Central memory CD8-positive, alpha-beta T cell (primary cell): ENCODE measurements around the gene ZNF621.
A peak's percentile ranks its signal among the peaks of the same experiment; 100 is the strongest.

Experiments used
- ATAC-seq: fragments of 150-1000 bp; cut with Tn5 transposase; replicated peaks from 2 replicates; pipeline ENCODE4 v1.10.0; 2022; ENCODE audit warnings: mild to moderate bottlenecking, moderate FRiP score, moderate number of reproducible peaks; ENCODE audit not compliant: poor library complexity, severe bottlenecking; ENCODE audit errors: extremely low read depth
- DNase-seq, 2 donors: peaks; one replicate each; pipeline ENCODE4 v3.0.0; 2021; ENCODE audit warnings: low spot score in 2 of 2
- H3K27ac Mint-ChIP-seq: one replicate; pipeline ENCODE4 v1.8.0; 2022; ENCODE audit warnings: low read depth, mild to moderate bottlenecking, moderate library complexity, mixed read lengths
- H3K27me3 Mint-ChIP-seq: one replicate; pipeline ENCODE4 v1.8.0; 2022; ENCODE audit warnings: mixed read lengths
- H3K36me3 Mint-ChIP-seq: one replicate; pipeline ENCODE4 v1.8.0; 2022; ENCODE audit warnings: mild to moderate bottlenecking, moderate library complexity, mixed read lengths; ENCODE audit not compliant: insufficient read depth
- H3K4me1 Mint-ChIP-seq: one replicate; pipeline ENCODE4 v1.8.0; 2022; ENCODE audit warnings: mixed read lengths
- H3K4me3 Mint-ChIP-seq: one replicate; pipeline ENCODE4 v1.8.0; 2022; ENCODE audit warnings: mild to moderate bottlenecking, moderate library complexity, mixed read lengths
- H3K9me3 Mint-ChIP-seq: one replicate; pipeline ENCODE4 v1.8.0; 2022; ENCODE audit warnings: mixed read lengths

The ZNF621 gene

DNA sequence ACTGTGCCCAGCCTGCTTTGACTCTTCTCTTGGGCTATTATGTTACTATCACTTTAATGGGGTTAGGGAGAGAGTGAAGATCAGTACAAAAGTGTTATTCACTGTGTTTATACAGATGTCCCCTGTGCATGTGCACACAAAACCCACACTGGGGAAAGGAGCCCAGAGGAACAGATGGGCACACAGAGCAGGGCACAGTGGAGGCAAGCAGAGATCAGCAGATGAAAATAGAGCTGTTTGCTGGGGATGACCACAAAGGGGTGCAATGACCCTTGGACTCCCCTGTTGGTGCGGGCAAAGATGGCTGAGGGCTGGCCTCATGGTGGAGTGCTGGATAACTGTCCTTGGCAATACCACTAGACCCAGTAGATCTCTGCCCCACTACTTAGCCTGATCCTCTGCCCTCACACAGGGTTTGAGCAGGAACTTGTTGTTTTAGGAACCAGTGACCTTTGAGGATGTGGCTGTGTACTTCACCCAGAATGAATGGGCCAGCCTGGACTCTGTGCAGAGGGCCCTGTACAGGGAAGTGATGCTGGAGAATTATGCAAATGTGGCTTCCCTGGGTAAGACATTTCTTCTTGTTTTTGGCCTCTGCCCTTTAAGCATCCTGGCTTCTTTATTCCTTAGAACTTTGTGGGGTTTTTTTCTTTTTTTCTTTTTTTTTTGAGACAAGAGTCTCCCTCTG lies 13.6 kb upstream of the ZNF621 start:
- H3K27ac Mint-ChIP-seq: no peak overlapping the region
- H3K9me3 Mint-ChIP-seq: no peaks in the 10 kb centered on the region
- no peak for DNase-seq
- peaks cover 3% of the 10 kb centered on the region for H3K36me3 Mint-ChIP-seq
- no peak for ATAC-seq
- H3K4me3 Mint-ChIP-seq: no peak overlapping the region
- H3K4me1 Mint-ChIP-seq: peaks cover 7% of the 10 kb centered on the region
- H3K27me3 Mint-ChIP-seq: no peaks in the 10 kb centered on the region

DNA sequence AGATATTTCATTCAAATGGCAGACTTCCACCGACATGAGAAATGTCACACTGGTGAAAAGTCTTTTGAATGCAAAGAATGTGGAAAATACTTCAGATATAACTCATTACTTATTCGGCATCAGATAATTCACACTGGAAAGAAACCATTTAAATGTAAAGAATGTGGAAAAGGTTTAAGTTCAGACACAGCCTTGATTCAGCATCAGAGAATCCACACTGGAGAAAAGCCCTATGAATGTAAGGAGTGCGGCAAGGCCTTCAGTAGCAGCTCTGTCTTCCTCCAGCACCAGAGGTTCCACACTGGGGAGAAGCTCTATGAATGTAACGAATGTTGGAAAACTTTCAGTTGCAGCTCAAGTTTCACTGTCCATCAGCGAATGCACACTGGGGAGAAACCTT lies 8.6 kb upstream of the ZNF621 start:
- no peak for ATAC-seq
- H3K36me3 Mint-ChIP-seq: peaks cover 3% of the 10 kb centered on the region
- H3K9me3 Mint-ChIP-seq: no peaks in the 10 kb centered on the region
- H3K4me3 Mint-ChIP-seq: no peak overlapping the region
- no peaks in the 10 kb centered on the region for H3K27me3 Mint-ChIP-seq
- no peaks in the 10 kb centered on the region for H3K4me1 Mint-ChIP-seq
- no peak overlapping the region for H3K27ac Mint-ChIP-seq
- no peak for DNase-seq

DNA sequence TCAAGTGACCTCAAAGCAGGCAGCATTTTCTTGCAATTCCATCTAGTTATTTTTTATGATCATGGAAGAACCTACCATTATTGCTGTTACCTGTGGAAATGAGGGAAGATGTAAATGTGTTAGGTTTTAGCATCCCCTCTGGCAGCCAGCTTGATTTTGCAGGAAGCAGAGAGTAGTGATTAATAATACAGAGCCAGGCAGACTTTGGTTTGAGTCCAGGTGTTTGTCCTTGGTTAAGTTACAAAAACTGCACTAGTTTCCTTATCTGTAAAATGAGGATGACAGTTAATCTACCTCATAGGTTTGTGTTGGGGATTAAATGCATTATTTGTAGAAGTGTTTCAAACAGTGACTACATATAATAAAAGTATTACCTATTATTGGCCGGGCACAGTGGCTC lies 6.7 kb upstream of the ZNF621 start:
- Mint-ChIP-seq H3K4me3 (no peak overlapping the region), H3K27me3 (no peaks in the 10 kb centered on the region), H3K27ac (no peak overlapping the region), H3K36me3 (peaks cover 3% of the 10 kb centered on the region), H3K9me3 (no peaks in the 10 kb centered on the region), H3K4me1 (no peaks in the 10 kb centered on the region)
- no peak for ATAC-seq
- no peak for DNase-seq

DNA sequence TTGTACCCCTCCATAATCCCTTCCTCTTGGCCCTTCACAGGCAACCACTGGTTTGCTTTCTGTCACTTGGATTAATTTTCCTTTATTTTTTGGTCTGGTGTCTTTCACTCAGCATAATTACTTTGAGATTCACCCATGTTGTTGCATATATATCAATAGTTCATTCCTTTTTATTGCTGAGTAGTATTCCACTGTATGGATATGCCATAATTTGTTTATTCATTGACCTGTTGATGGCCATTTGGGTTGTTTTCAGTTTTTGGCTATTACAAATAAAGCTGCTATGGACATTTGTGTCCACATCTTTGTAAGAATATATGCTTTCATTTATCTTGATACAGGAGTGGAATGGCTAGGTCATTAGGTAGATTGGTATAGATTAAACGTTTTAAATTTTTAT lies 5.9 kb upstream of the ZNF621 start:
- Mint-ChIP-seq H3K9me3 (no peaks in the 10 kb centered on the region), H3K27ac (no peak overlapping the region), H3K36me3 (peaks cover 4% of the 10 kb centered on the region), H3K4me1 (peaks cover 2% of the 10 kb centered on the region), H3K27me3 (no peaks in the 10 kb centered on the region), H3K4me3 (no peak overlapping the region)
- no peak for DNase-seq
- no peak for ATAC-seq

DNA sequence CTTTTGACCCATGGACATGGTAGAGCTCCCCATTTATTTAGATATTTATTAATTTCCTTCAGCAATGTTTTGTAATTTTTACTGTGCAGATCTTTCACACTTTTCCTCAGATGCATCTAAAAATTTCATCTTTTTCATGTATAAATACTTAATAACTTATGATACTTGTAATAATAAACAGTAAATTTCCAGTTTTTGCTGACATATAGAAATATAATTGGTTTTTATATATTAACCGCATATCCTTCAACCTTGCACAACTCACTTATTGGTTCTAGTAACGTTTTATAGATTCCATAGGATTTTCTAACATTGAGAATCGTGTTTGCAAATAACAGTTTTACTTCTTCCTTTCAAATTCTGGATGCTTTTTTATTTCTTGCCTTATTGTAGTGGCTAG lies 3.5 kb upstream of the ZNF621 start:
- H3K4me3 Mint-ChIP-seq: no peak overlapping the region
- ATAC-seq (no peak), DNase-seq (no peak)
- no peak overlapping the region for H3K27ac Mint-ChIP-seq
- H3K9me3 Mint-ChIP-seq: no peaks in the 10 kb centered on the region
- H3K4me1 Mint-ChIP-seq: peaks cover 20% of the 10 kb centered on the region
- H3K36me3 Mint-ChIP-seq: peaks cover 8% of the 10 kb centered on the region
- H3K27me3 Mint-ChIP-seq: no peaks in the 10 kb centered on the region

DNA sequence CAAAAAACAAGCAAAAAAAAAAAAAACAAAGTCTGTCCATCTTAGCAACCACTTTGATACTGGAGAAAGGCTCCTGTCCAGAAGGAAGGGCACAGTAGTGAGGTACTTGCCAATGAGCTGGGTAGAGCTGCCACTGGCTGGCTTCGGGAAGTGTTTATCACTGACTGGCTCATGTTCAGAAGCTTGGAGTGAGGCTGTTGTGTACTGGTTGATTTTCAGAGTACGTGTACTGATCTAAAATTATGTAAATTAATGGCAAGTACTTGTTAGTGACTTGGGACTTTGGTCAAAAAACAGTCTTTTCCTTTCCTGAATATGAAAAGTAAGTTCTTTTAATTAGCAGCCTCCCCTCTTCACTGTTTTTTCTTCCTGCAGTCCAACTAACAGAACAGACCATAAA lies 979 bp upstream of the ZNF621 start:
- no peak for DNase-seq
- Mint-ChIP-seq H3K9me3 (no peaks in the 10 kb centered on the region), H3K4me1 (peaks cover 33% of the 10 kb centered on the region), H3K27ac (peak overlapping the region; percentile 98), H3K27me3 (no peaks in the 10 kb centered on the region), H3K4me3 (peak overlapping the region; percentile 97), H3K36me3 (peaks cover 13% of the 10 kb centered on the region)
- no peak for ATAC-seq

DNA sequence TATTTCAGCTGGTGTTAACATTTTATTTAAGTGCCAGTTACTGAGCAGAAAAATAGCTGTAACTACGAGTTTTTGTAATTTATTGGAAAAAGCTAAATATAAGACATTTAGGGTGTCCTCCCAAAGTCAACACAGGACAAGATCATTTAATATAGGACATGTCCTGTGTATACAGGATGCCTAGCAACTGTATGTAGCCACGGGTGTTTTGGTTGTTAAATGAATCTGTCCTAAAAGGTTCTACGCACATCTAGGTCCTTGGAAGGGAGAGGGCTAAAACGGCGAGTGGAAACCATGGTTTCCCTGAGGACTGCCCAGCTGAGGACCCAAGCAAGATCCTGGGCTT lies 565 bp upstream of the ZNF621 start:
- Mint-ChIP-seq H3K9me3 (no peaks in the 10 kb centered on the region), H3K27ac (peak overlapping the region; percentile 98), H3K4me3 (peak overlapping the region; percentile 97), H3K27me3 (no peaks in the 10 kb centered on the region), H3K4me1 (peaks cover 37% of the 10 kb centered on the region), H3K36me3 (peaks cover 13% of the 10 kb centered on the region)
- ATAC-seq: peak; percentile 42
- DNase-seq: no peak

DNA sequence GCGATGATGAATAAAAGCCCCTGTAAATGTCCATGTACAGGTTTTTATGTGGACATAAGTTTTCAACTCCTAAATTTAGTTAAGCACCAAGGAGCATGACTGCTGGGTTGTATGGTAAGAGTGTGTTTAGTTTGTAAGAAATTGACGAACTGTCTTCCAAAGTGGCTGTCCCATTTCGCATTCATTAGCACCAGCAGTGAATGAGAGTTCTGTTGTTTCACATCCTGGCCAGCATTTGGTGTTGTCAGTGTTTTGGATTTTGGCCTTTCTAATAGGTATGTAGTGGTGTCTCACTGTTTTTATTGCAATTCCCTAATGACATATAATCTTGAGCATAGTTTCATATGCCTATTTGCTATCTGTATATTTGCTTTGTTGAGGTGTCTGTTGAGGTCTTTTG lies 3.7 kb downstream of the ZNF621 start:
- H3K9me3 Mint-ChIP-seq: no peaks in the 10 kb centered on the region
- peaks cover 30% of the 10 kb centered on the region for H3K36me3 Mint-ChIP-seq
- no peak for DNase-seq
- no peak overlapping the region for H3K27ac Mint-ChIP-seq
- peaks cover 43% of the 10 kb centered on the region for H3K4me1 Mint-ChIP-seq
- ATAC-seq: no peak
- no peak overlapping the region for H3K4me3 Mint-ChIP-seq
- no peaks in the 10 kb centered on the region for H3K27me3 Mint-ChIP-seq

DNA sequence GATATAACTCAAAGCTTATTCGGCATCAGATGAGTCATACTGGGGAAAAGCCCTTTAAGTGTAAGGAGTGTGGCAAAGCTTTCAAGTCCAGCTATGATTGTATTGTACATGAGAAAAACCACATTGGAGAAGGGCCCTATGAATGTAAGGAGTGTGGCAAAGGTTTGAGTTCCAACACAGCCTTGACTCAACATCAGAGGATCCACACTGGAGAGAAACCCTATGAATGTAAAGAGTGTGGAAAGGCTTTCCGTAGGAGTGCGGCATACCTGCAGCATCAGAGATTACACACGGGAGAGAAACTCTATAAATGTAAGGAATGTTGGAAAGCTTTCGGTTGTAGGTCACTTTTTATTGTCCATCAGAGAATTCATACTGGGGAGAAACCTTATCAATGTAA lies 7.5 kb downstream of the ZNF621 start:
- no peak for ATAC-seq
- H3K36me3 Mint-ChIP-seq: peaks cover 25% of the 10 kb centered on the region

DNA sequence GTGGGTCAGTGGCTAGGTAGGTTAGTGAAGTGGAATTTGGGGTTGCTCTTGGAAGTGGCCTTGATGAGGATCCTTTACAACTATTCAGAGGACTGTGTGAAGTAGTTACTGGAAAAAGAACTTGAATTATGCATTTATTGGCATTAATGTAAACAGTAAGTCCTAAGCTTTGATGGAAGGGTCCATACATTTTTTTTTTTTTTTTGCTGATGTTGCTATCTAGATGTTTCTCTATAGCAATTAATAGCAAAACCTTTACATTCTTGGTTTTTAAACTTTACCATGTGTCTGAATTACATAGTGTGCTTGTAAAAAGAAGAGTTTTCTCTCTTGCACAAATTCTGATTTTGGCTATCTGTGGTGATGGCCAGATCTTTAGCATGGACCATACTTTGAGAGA lies 9.5 kb downstream of the ZNF621 start:
- Mint-ChIP-seq H3K4me3 (no peak overlapping the region), H3K27me3 (no peaks in the 10 kb centered on the region), H3K36me3 (peaks cover 20% of the 10 kb centered on the region), H3K27ac (no peak overlapping the region), H3K4me1 (peaks cover 9% of the 10 kb centered on the region), H3K9me3 (no peaks in the 10 kb centered on the region)
- DNase-seq (no peak), ATAC-seq (no peak)

More for the DNA sequence above, 7.5 kb downstream of the ZNF621 start:
- H3K4me1 Mint-ChIP-seq: peaks cover 22% of the 10 kb centered on the region
- H3K4me3 Mint-ChIP-seq: no peak overlapping the region
- H3K27ac Mint-ChIP-seq: no peak overlapping the region
- no peaks in the 10 kb centered on the region for H3K9me3 Mint-ChIP-seq
- DNase-seq: no peak
- H3K27me3 Mint-ChIP-seq: no peaks in the 10 kb centered on the region

DNA sequence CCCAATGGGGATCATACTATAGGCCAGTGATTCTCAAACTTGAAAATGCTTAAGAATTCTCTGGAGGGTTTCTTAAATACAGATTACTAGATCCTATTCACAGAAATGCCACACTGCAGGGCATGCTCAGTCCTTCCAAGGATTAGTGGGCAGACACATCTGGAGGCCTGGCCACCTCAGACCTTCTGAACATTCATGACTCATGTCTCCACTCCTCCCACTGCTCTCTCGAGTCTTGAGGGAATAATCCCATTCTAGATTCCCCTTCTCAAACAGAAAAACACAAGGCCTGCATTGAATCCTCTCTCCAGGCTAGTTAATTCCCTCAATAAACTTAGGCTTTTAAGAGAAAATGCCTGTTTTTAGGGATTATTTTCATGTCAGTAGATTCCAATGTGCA lies 22.1 kb downstream of the ZNF621 start:
- H3K4me3 Mint-ChIP-seq: no peak overlapping the region
- no peaks in the 10 kb centered on the region for H3K4me1 Mint-ChIP-seq
- DNase-seq (no peak), ATAC-seq (no peak)
- no peaks in the 10 kb centered on the region for H3K9me3 Mint-ChIP-seq
- no peak overlapping the region for H3K27ac Mint-ChIP-seq
- peaks cover 3% of the 10 kb centered on the region for H3K36me3 Mint-ChIP-seq
- H3K27me3 Mint-ChIP-seq: no peaks in the 10 kb centered on the region

DNA sequence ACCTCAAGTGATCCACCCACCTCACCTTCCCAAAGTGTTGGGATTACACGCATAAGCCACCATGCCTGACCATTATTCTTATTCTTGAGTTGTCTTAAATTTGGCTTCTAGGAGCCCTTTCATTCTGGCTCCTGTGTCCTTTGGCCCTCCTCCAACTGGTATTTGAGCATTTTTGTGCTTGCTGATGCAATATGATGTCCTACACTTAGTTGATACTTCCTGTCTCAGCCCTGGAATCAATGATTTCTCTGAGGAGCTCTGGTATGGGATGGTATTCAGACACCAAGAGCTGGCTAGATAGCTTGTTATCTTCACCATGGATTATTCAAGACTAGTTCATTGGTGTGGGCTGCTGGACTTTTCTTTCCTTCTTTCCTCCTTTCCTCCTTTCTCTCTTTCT lies 25.4 kb downstream of the ZNF621 start:
- Mint-ChIP-seq H3K27me3 (no peaks in the 10 kb centered on the region), H3K4me1 (no peaks in the 10 kb centered on the region), H3K27ac (no peak overlapping the region), H3K4me3 (no peak overlapping the region), H3K36me3 (peaks cover 3% of the 10 kb centered on the region), H3K9me3 (no peaks in the 10 kb centered on the region)
- ATAC-seq (no peak), DNase-seq (no peak)

DNA sequence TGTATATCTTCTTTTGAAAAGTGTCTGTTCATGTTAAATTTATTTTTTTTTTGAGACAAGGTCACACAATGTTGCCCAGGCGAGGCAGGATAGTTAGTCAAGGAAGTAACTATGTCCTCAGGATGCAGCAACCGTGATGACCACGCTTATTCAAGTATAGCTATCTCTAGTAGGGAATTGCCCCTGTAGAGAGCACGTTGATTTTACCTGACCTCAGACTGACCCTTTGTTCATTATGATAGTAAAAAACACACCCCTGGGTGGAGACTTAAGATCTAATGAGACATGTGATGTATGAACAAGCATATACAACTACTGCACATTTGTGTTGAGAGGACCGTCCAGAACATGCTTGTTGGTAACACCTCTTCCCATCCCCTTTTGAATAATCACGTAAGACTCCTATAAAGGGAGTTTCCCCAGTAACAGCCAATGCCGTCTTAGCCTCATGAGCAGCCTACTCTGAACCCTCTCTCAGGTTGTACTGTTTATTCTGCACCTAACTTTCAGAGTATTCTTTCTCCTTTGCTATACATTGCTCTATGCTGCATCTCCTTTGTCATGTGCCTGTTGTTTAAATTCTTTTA lies 32.9 kb downstream of the ZNF621 start:
- ATAC-seq (no peak), DNase-seq (no peak)
- Mint-ChIP-seq H3K27me3 (peaks cover 15% of the 10 kb centered on the region), H3K9me3 (no peaks in the 10 kb centered on the region), H3K4me1 (no peaks in the 10 kb centered on the region), H3K4me3 (no peak overlapping the region), H3K36me3 (peaks cover 1% of the 10 kb centered on the region), H3K27ac (no peak overlapping the region)
